HEK293 (cell line): ENCODE data around the gene STK35.
"Not testable (repeated sequence)": the region's sequence is repeated elsewhere in the genome, so short reads cannot be mapped to it uniquely, and the experiment has no call there.

Experiments used
- CTCF ChIA-PET: fragments of 350-600 bp; formaldehyde crosslinking; extraction: SDS; loops from one replicate; lab custom pipeline; 2021; ENCODE audit warnings: antibody characterized with exemption; lab: Yijun Ruan, JAX
- POLR2A ChIA-PET: fragments of 300-600 bp; formaldehyde crosslinking; extraction: SDS; loops from one replicate; lab custom pipeline; 2020; ENCODE audit warnings: antibody characterized with exemption, inconsistent platforms; lab: Yijun Ruan, JAX
- H3K27ac ChIP-seq: fragments of 200-500 bp; sonication (Bioruptor generic); 2 replicates; pipeline ENCODE4 v1.5.1; 2014; ENCODE audit warnings: low read depth, low read length, control low read depth, inconsistent platforms; ENCODE audit errors: extremely low read depth
- H3K36me3 ChIP-seq, 2 experiments: fragments of 200-500 bp in 1 of 2; sonication (Bioruptor generic) in 1 of 2; 1 replicate in 1 of 2; 2 replicates in 1 of 2; pipeline ENCODE4 v1.5.1; 2014 to 2017; ENCODE audit warnings: inconsistent platforms in 2 of 2, low read length in 2 of 2; ENCODE audit not compliant: control insufficient read depth in 2 of 2, insufficient read depth in 1 of 2
- H3K4me1 ChIP-seq: fragments of 200-500 bp; sonication (Bioruptor generic); 2 replicates; pipeline ENCODE4 v1.5.1; 2014; ENCODE audit warnings: mild to moderate bottlenecking, low read length, inconsistent platforms; ENCODE audit not compliant: control insufficient read depth, insufficient read depth
- H3K4me3 ChIP-seq: 2 replicates; pipeline ENCODE4 v1.5.1; 2011; ENCODE audit warnings: low read depth, mild to moderate bottlenecking, control low read depth, low read length, moderate library complexity
- H3K9me3 ChIP-seq: fragments of 200-500 bp; sonication (Bioruptor generic); 2 replicates; pipeline ENCODE4 v1.5.1; 2014; ENCODE audit warnings: low read depth, low read length, inconsistent platforms; ENCODE audit not compliant: control insufficient read depth, insufficient read depth
- ZBTB21 ChIP-seq: fragments of 450-650 bp; formaldehyde crosslinking; IDR thresholded peaks from 2 replicates; pipeline ENCODE4 v1.5.1; 2017; ENCODE audit warnings: missing biosample characterization, missing genetic modification characterization
- ZBTB8A ChIP-seq: fragments of 450-650 bp; formaldehyde crosslinking; IDR thresholded peaks from 2 replicates; pipeline ENCODE4 v1.5.1; 2016; ENCODE audit warnings: missing biosample characterization, missing genetic modification characterization
- ZFP37 ChIP-seq: fragments of 450-650 bp; formaldehyde crosslinking; IDR thresholded peaks from 2 replicates; pipeline ENCODE4 v1.5.1; 2016; ENCODE audit warnings: missing biosample characterization, missing genetic modification characterization
- ZNF138 ChIP-seq: fragments of 450-650 bp; formaldehyde crosslinking; IDR thresholded peaks from 2 replicates; pipeline ENCODE4 v1.5.1; 2016; ENCODE audit warnings: missing biosample characterization, missing genetic modification characterization, borderline replicate concordance
- ZNF140 ChIP-seq: fragments of 450-650 bp; formaldehyde crosslinking; IDR thresholded peaks from 2 replicates; pipeline ENCODE4 v1.5.1; 2016; ENCODE audit warnings: missing biosample characterization, missing genetic modification characterization
- ZNF202 ChIP-seq: fragments of 450-650 bp; formaldehyde crosslinking; IDR thresholded peaks from 2 replicates; pipeline ENCODE4 v1.5.1; 2016; ENCODE audit warnings: missing biosample characterization, missing genetic modification characterization, borderline replicate concordance
- ZNF266 ChIP-seq: fragments of 450-650 bp; formaldehyde crosslinking; IDR thresholded peaks from 2 replicates; pipeline ENCODE4 v1.5.1; 2016; ENCODE audit warnings: missing biosample characterization, missing genetic modification characterization, low read depth
- ZNF292 ChIP-seq: fragments of 450-650 bp; formaldehyde crosslinking; IDR thresholded peaks from 2 replicates; pipeline ENCODE4 v1.5.1; 2016; ENCODE audit warnings: low read depth, missing biosample characterization, missing genetic modification characterization, borderline replicate concordance
- ZNF404 ChIP-seq: fragments of 450-650 bp; formaldehyde crosslinking; IDR thresholded peaks from 2 replicates; pipeline ENCODE4 v1.5.1; 2017; ENCODE audit warnings: missing biosample characterization, missing genetic modification characterization
- ZNF426 ChIP-seq: fragments of 450-650 bp; formaldehyde crosslinking; IDR thresholded peaks from 2 replicates; pipeline ENCODE4 v1.5.1; 2017; ENCODE audit warnings: missing biosample characterization, missing genetic modification characterization, mild to moderate bottlenecking, inconsistent platforms, moderate library complexity
- ZNF433 ChIP-seq: fragments of 450-650 bp; formaldehyde crosslinking; IDR thresholded peaks from 2 replicates; pipeline ENCODE4 v1.5.1; 2016; ENCODE audit warnings: missing biosample characterization, missing genetic modification characterization, low read depth
- ZNF501 ChIP-seq: fragments of 450-650 bp; formaldehyde crosslinking; IDR thresholded peaks from 2 replicates; pipeline ENCODE4 v1.5.1; 2016; ENCODE audit warnings: missing biosample characterization, missing genetic modification characterization
- ZNF510 ChIP-seq: fragments of 450-650 bp; formaldehyde crosslinking; IDR thresholded peaks from 2 replicates; pipeline ENCODE4 v1.5.1; 2018; ENCODE audit warnings: mild to moderate bottlenecking, missing genetic modification characterization, missing biosample characterization; ENCODE audit not compliant: insufficient replicate concordance
- ZNF529 ChIP-seq: fragments of 450-650 bp; formaldehyde crosslinking; IDR thresholded peaks from 2 replicates; pipeline ENCODE4 v1.5.1; 2017; ENCODE audit warnings: missing genetic modification characterization, missing biosample characterization; ENCODE audit not compliant: insufficient replicate concordance
- ZNF555 ChIP-seq: fragments of 450-650 bp; formaldehyde crosslinking; conservative IDR thresholded peaks from 2 replicates; pipeline ENCODE4 v1.5.1; 2017; ENCODE audit warnings: missing biosample characterization, mild to moderate bottlenecking, missing genetic modification characterization, inconsistent platforms
- ZNF558 ChIP-seq: fragments of 450-650 bp; formaldehyde crosslinking; IDR thresholded peaks from 2 replicates; pipeline ENCODE4 v1.5.1; 2016; ENCODE audit warnings: missing biosample characterization, missing genetic modification characterization
- ZNF560 ChIP-seq: fragments of 450-650 bp; formaldehyde crosslinking; IDR thresholded peaks from 2 replicates; pipeline ENCODE4 v1.5.1; 2017; ENCODE audit warnings: missing biosample characterization, missing genetic modification characterization, borderline replicate concordance
- ZNF623 ChIP-seq: fragments of 450-650 bp; formaldehyde crosslinking; IDR thresholded peaks from 2 replicates; pipeline ENCODE4 v1.5.1; 2016; ENCODE audit warnings: missing biosample characterization, missing genetic modification characterization
- ZNF629 ChIP-seq: fragments of 450-650 bp; formaldehyde crosslinking; IDR thresholded peaks from 2 replicates; pipeline ENCODE4 v1.5.1; 2017; ENCODE audit warnings: missing biosample characterization, missing genetic modification characterization
- ZNF654 ChIP-seq: fragments of 450-650 bp; formaldehyde crosslinking; IDR thresholded peaks from 2 replicates; pipeline ENCODE4 v1.5.1; 2016; ENCODE audit warnings: low read depth, missing biosample characterization, missing genetic modification characterization
- ZNF664 ChIP-seq: fragments of 450-650 bp; formaldehyde crosslinking; IDR thresholded peaks from 2 replicates; pipeline ENCODE4 v1.5.1; 2016; ENCODE audit warnings: missing biosample characterization, missing genetic modification characterization
- ZXDB ChIP-seq: fragments of 450-650 bp; formaldehyde crosslinking; IDR thresholded peaks from 2 replicates; pipeline ENCODE4 v1.5.1; 2016; ENCODE audit warnings: missing biosample characterization, missing genetic modification characterization
- TF ChIP-seq, protein P1 (sequence below): fragments of 450-650 bp; formaldehyde crosslinking; conservative IDR thresholded peaks from 2 replicates; pipeline ENCODE4 v1.5.1; 2016; ENCODE audit warnings: low read depth, missing biosample characterization, missing genetic modification characterization
- TF ChIP-seq, protein P2 (sequence below): fragments of 450-650 bp; formaldehyde crosslinking; IDR thresholded peaks from 2 replicates; pipeline ENCODE4 v1.5.1; 2016; ENCODE audit warnings: missing biosample characterization, missing genetic modification characterization, borderline replicate concordance
- TF ChIP-seq, protein P3 (sequence below): fragments of 450-650 bp; formaldehyde crosslinking; conservative IDR thresholded peaks from 2 replicates; pipeline ENCODE4 v1.5.1; 2016; ENCODE audit warnings: low read depth, missing biosample characterization, missing genetic modification characterization

STK35 gene

DNA sequence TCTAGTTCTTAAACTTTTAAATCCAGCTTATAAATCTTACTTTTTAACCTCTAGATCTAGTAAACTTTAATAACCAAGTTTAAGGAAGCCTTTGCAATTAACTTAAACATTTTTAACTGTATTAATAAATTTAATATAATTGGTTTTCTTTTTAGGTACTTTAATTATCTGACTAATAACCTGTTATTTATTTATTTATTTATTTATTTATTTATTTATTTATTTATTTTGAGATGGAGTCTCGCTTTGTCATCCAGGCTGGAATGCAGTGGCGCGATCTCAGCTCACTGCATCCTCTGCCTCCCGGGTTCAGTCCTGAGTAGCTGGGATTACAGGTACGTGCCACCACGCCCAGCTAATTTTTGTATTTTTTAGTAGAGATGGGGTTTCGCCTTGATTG, 83.3 kb downstream of the STK35 start:
- H3K27ac ChIP-seq, CTCF ChIA-PET, H3K36me3 ChIP-seq, H3K4me3 ChIP-seq, H3K9me3 ChIP-seq, H3K4me1 ChIP-seq: not testable (repeated sequence)
- POLR2A ChIA-PET, result interaction anchor here (0.6 kb wide), 1 partner anchor 13 kb away, joined by 3 read pairs; no protein-coding TSS in a partner anchor
- TF ChIP-seq ZNF510 (tag by site-specific recombination), result peak; percentile 85
- TF ChIP-seq ZNF558 (tag by site-specific recombination), result 0 out of 2 replicates have a peak, but pooled peaks have one; percentile 50
- TF ChIP-seq ZNF404 (tag by site-specific recombination), result 0 out of 2 replicates have a peak, but pooled peaks have one; percentile 44
- peak; percentile 39 for TF ChIP-seq ZNF529 (tag by site-specific recombination)
- peak; percentile 77 for TF ChIP-seq ZBTB8A (tag by site-specific recombination)
- peak; percentile 90 for TF ChIP-seq ZNF140 (tag by site-specific recombination)
- TF ChIP-seq ZXDB (tag by site-specific recombination), result peak; percentile 60; the same call in 1 of the 2 replicates
- TF ChIP-seq ZNF654 (tag by site-specific recombination), result peak; percentile 32
- peak; percentile 71; the same call in 1 of the 2 replicates for TF ChIP-seq ZNF560 (tag by site-specific recombination)
- TF ChIP-seq ZNF292, result 0 out of 2 replicates have a peak, but pooled peaks have one; percentile 40
- TF ChIP-seq ZNF426, result peak; percentile 93
- TF ChIP-seq, protein P1, sequence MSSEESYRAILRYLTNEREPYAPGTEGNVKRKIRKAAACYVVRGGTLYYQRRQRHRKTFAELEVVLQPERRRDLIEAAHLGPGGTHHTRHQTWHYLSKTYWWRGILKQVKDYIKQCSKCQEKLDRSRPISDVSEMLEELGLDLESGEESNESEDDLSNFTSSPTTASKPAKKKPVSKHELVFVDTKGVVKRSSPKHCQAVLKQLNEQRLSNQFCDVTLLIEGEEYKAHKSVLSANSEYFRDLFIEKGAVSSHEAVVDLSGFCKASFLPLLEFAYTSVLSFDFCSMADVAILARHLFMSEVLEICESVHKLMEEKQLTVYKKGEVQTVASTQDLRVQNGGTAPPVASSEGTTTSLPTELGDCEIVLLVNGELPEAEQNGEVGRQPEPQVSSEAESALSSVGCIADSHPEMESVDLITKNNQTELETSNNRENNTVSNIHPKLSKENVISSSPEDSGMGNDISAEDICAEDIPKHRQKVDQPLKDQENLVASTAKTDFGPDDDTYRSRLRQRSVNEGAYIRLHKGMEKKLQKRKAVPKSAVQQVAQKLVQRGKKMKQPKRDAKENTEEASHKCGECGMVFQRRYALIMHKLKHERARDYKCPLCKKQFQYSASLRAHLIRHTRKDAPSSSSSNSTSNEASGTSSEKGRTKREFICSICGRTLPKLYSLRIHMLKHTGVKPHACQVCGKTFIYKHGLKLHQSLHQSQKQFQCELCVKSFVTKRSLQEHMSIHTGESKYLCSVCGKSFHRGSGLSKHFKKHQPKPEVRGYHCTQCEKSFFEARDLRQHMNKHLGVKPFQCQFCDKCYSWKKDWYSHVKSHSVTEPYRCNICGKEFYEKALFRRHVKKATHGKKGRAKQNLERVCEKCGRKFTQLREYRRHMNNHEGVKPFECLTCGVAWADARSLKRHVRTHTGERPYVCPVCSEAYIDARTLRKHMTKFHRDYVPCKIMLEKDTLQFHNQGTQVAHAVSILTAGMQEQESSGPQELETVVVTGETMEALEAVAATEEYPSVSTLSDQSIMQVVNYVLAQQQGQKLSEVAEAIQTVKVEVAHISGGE (tag by site-specific recombination), result peak; percentile 82
- TF ChIP-seq ZNF501 (tag by site-specific recombination), result 0 out of 2 replicates have a peak, but pooled peaks have one; percentile 31
- TF ChIP-seq ZNF266, result peak; percentile 79; the same call in 1 of the 2 replicates
- TF ChIP-seq ZNF433 (tag by site-specific recombination), result peak; percentile 97
- TF ChIP-seq, protein P2, sequence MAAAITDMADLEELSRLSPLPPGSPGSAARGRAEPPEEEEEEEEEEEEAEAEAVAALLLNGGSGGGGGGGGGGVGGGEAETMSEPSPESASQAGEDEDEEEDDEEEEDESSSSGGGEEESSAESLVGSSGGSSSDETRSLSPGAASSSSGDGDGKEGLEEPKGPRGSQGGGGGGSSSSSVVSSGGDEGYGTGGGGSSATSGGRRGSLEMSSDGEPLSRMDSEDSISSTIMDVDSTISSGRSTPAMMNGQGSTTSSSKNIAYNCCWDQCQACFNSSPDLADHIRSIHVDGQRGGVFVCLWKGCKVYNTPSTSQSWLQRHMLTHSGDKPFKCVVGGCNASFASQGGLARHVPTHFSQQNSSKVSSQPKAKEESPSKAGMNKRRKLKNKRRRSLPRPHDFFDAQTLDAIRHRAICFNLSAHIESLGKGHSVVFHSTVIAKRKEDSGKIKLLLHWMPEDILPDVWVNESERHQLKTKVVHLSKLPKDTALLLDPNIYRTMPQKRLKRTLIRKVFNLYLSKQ (tag by site-specific recombination), result 0 out of 2 replicates have a peak, but pooled peaks have one; percentile 65
- TF ChIP-seq ZBTB21 (tag by site-specific recombination), result 0 out of 2 replicates have a peak, but pooled peaks have one; percentile 62
- 0 out of 2 replicates have a peak, but pooled peaks have one; percentile 56 for TF ChIP-seq ZNF138 (tag by site-specific recombination)
- TF ChIP-seq, protein P3, sequence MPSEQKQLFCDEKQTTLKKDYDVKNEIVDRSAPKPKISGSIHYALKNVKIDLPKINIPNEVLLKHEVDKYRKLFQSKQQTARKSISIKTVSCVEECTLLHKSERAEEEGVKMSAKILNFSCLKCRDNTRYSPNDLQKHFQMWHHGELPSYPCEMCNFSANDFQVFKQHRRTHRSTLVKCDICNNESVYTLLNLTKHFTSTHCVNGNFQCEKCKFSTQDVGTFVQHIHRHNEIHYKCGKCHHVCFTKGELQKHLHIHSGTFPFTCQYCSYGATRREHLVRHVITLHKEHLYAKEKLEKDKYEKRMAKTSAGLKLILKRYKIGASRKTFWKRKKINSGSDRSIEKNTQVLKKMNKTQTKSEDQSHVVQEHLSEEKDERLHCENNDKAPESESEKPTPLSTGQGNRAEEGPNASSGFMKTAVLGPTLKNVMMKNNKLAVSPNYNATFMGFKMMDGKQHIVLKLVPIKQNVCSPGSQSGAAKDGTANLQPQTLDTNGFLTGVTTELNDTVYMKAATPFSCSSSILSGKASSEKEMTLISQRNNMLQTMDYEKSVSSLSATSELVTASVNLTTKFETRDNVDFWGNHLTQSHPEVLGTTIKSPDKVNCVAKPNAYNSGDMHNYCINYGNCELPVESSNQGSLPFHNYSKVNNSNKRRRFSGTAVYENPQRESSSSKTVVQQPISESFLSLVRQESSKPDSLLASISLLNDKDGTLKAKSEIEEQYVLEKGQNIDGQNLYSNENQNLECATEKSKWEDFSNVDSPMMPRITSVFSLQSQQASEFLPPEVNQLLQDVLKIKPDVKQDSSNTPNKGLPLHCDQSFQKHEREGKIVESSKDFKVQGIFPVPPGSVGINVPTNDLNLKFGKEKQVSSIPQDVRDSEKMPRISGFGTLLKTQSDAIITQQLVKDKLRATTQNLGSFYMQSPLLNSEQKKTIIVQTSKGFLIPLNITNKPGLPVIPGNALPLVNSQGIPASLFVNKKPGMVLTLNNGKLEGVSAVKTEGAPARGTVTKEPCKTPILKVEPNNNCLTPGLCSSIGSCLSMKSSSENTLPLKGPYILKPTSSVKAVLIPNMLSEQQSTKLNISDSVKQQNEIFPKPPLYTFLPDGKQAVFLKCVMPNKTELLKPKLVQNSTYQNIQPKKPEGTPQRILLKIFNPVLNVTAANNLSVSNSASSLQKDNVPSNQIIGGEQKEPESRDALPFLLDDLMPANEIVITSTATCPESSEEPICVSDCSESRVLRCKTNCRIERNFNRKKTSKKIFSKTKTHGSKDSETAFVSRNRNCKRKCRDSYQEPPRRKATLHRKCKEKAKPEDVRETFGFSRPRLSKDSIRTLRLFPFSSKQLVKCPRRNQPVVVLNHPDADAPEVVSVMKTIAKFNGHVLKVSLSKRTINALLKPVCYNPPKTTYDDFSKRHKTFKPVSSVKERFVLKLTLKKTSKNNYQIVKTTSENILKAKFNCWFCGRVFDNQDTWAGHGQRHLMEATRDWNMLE, result peak; percentile 88
- peak; percentile 58; the same call in 1 of the 2 replicates for TF ChIP-seq ZNF664 (tag by site-specific recombination)
- TF ChIP-seq ZFP37, result peak; percentile 47; the same call in 1 of the 2 replicates
- TF ChIP-seq ZNF202, result peak; percentile 90; the same call in 1 of the 2 replicates
- TF ChIP-seq ZNF623 (tag by site-specific recombination), result peak; percentile 74
- TF ChIP-seq ZNF629 (tag by site-specific recombination), result peak; percentile 48
- peak; percentile 93 for TF ChIP-seq ZNF555
